Large intestine (tissue), 3 donors: ENCODE measurements around the gene KLF7. TPM values are rescaled to one million over a fixed set of nuclear protein-coding genes. Genes with fewer than 3 reads are reported as not detected.

Experiments used
- DNase-seq, 2 donors: peaks; one replicate each; pipeline versions ENCODE4 v3.0.0 to v3.0.0-alpha.2; 2013
- H3K27ac ChIP-seq: one replicate; pipeline ENCODE4 v1.5.1; 2013; ENCODE audit warnings: low read length
- H3K27me3 ChIP-seq: 2 replicates; pipeline ENCODE4 v1.6.1; 2013; ENCODE audit warnings: low read length; ENCODE audit not compliant: control insufficient read depth, insufficient read depth
- H3K36me3 ChIP-seq: 2 replicates; pipeline ENCODE4 v1.6.1; 2013; ENCODE audit warnings: low read length; ENCODE audit not compliant: control insufficient read depth, insufficient read depth
- H3K4me1 ChIP-seq: one replicate; pipeline ENCODE4 v1.6.1; 2013; ENCODE audit warnings: low read length; ENCODE audit not compliant: control insufficient read depth, insufficient read depth
- H3K4me3 ChIP-seq: one replicate; pipeline ENCODE4 v1.5.1; 2013; ENCODE audit warnings: low read length
- H3K9me3 ChIP-seq: one replicate; pipeline ENCODE4 v1.6.1; 2013; ENCODE audit warnings: mild to moderate bottlenecking, low read depth, low read length, moderate library complexity; ENCODE audit not compliant: control insufficient read depth
- WGBS: methylation state at CpG from one replicate; pipeline ENCODE4 v1.1.5; 2013; ENCODE audit warnings: low lambda C conversion rate; ENCODE audit not compliant: insufficient coverage; 5-methylcytosine and 5-hydroxymethylcytosine counted together
- polyA plus RNA-seq: library from polyadenylated mRNA; unstranded; fragments of 120-200 nt; gene quantifications from one replicate; pipeline ENCODE4 v1.2.1, GENCODE V29; 2013

Gene KLF7
- polyA plus RNA-seq, 1 donor: 11.4 TPM

GRCh38 chr2:207167099-207167923 is 1.6 kb upstream of the KLF7 start:
- 75% methylated on average over 2 of the region's 18 CpGs for WGBS
- DNase-seq: peak in 1 of 2 donors; percentile 17
- Histone ChIP-seq H3K9me3 (no peaks in the 10 kb centered on the region), H3K4me1 (peaks cover 16% of the 10 kb centered on the region), H3K27ac (peak overlapping the region; percentile 90), H3K36me3 (no peaks in the 10 kb centered on the region), H3K27me3 (peaks cover 2% of the 10 kb centered on the region), H3K4me3 (peak overlapping the region; percentile 73)

GRCh38 chr2:207166349-207167098 is 776 bp upstream of the KLF7 start:
- Histone ChIP-seq H3K9me3 (no peaks in the 10 kb centered on the region), H3K36me3 (no peaks in the 10 kb centered on the region), H3K4me3 (peak overlapping the region; percentile 73), H3K27ac (peak overlapping the region; percentile 90), H3K27me3 (peaks cover 2% of the 10 kb centered on the region), H3K4me1 (peaks cover 12% of the 10 kb centered on the region)
- no CpG with 5 or more reads among the region's 86 CpGs for WGBS
- peak in 1 of 2 donors; percentile 77 for DNase-seq

GRCh38 chr2:207166039-207166348 is 246 bp upstream of the KLF7 start:
- H3K27ac ChIP-seq: peak overlapping the region; percentile 90
- H3K4me3 ChIP-seq: peak overlapping the region; percentile 73
- peaks cover 12% of the 10 kb centered on the region for H3K4me1 ChIP-seq
- H3K36me3 ChIP-seq: no peaks in the 10 kb centered on the region
- H3K27me3 ChIP-seq: peaks cover 2% of the 10 kb centered on the region
- no peaks in the 10 kb centered on the region for H3K9me3 ChIP-seq
- WGBS: no CpG with 5 or more reads among the region's 20 CpGs
- peak; percentile 99 for DNase-seq

GRCh38 chr2:207164006-207164831 is 1.5 kb downstream of the KLF7 start:
- peaks cover 12% of the 10 kb centered on the region for H3K4me1 ChIP-seq
- no peaks in the 10 kb centered on the region for H3K9me3 ChIP-seq
- H3K27me3 ChIP-seq: peaks cover 2% of the 10 kb centered on the region
- H3K27ac ChIP-seq: peak overlapping the region; percentile 76
- DNase-seq: peak in 1 of 2 donors; percentile 62
- 0% methylated on average over 1 of the region's 20 CpGs for WGBS
- H3K36me3 ChIP-seq: no peaks in the 10 kb centered on the region
- H3K4me3 ChIP-seq: peak overlapping the region; percentile 73

- Histone ChIP-seq H3K4me3 (peak overlapping the region; percentile 73), H3K4me1 (peaks cover 12% of the 10 kb centered on the region), H3K9me3 (no peaks in the 10 kb centered on the region), H3K27ac (peak overlapping the region; percentile 76), H3K36me3 (no peaks in the 10 kb centered on the region), H3K27me3 (peaks cover 2% of the 10 kb centered on the region)
- DNase-seq: no peak
- 11% methylated on average over 1 of the region's 2 CpGs for WGBS
These were observed 2.1 kb downstream of the KLF7 start for GRCh38 chr2:207163756-207164005.

GRCh38 chr2:207163053-207163755 is 2.5 kb downstream of the KLF7 start:
- Histone ChIP-seq H3K27me3 (peaks cover 2% of the 10 kb centered on the region), H3K36me3 (no peaks in the 10 kb centered on the region), H3K4me1 (peaks cover 12% of the 10 kb centered on the region), H3K9me3 (no peaks in the 10 kb centered on the region), H3K27ac (peak overlapping the region; percentile 76), H3K4me3 (peak overlapping the region; percentile 73)
- DNase-seq: peak in 1 of 2 donors; percentile 46
- 100% methylated on average over 1 of the region's 7 CpGs for WGBS

- H3K9me3 ChIP-seq: no peaks in the 10 kb centered on the region
- H3K27ac ChIP-seq: peak overlapping the region; percentile 76
- no peak overlapping the region for H3K4me3 ChIP-seq
- peaks cover 2% of the 10 kb centered on the region for H3K27me3 ChIP-seq
- no peak for DNase-seq
- no peaks in the 10 kb centered on the region for H3K36me3 ChIP-seq
- H3K4me1 ChIP-seq: peaks cover 12% of the 10 kb centered on the region
- WGBS: 85% methylated on average over 4 of the region's 8 CpGs
These were observed 3.4 kb downstream of the KLF7 start for GRCh38 chr2:207162316-207162715.

GRCh38 chr2:207161247-207162123 is 4.3 kb downstream of the KLF7 start:
- Histone ChIP-seq H3K4me3 (no peak overlapping the region), H3K4me1 (peaks cover 12% of the 10 kb centered on the region), H3K27me3 (peaks cover 2% of the 10 kb centered on the region), H3K9me3 (no peaks in the 10 kb centered on the region), H3K36me3 (no peaks in the 10 kb centered on the region), H3K27ac (peak overlapping the region; percentile 76)
- DNase-seq: no peak
- 93% methylated on average over 5 of the region's 7 CpGs for WGBS

- no CpG with 5 or more reads among the region's 7 CpGs for WGBS
- H3K27me3 ChIP-seq: peaks cover 2% of the 10 kb centered on the region
- H3K4me1 ChIP-seq: peaks cover 12% of the 10 kb centered on the region
- H3K36me3 ChIP-seq: no peaks in the 10 kb centered on the region
- DNase-seq: no peak
- H3K27ac ChIP-seq: no peak overlapping the region
- no peak overlapping the region for H3K4me3 ChIP-seq
- H3K9me3 ChIP-seq: no peaks in the 10 kb centered on the region
These were observed 5.6 kb downstream of the KLF7 start for GRCh38 chr2:207160115-207160514.
